Glomerular endothelial cell (primary cell): Measurements from ENCODE around the gene TBX4. TPM values are rescaled to one million over a fixed set of nuclear protein-coding genes. Genes with fewer than 3 reads are reported as not detected.

Source experiments
- DNase-seq: peaks from one replicate; pipeline ENCODE4 v3.0.0-alpha.2; 2011; ENCODE audit warnings: low read depth, low spot score; ENCODE audit errors: extremely low read depth
- total RNA-seq: library from RNA; depleted of rRNA; stranded (reverse); fragments of >200 nt; gene quantifications from 2 replicates; pipeline ENCODE4 v1.2.3, GENCODE V29; 2015

Gene TBX4
- total RNA-seq, 1 donor from 2014 or later: not detected

DNA sequence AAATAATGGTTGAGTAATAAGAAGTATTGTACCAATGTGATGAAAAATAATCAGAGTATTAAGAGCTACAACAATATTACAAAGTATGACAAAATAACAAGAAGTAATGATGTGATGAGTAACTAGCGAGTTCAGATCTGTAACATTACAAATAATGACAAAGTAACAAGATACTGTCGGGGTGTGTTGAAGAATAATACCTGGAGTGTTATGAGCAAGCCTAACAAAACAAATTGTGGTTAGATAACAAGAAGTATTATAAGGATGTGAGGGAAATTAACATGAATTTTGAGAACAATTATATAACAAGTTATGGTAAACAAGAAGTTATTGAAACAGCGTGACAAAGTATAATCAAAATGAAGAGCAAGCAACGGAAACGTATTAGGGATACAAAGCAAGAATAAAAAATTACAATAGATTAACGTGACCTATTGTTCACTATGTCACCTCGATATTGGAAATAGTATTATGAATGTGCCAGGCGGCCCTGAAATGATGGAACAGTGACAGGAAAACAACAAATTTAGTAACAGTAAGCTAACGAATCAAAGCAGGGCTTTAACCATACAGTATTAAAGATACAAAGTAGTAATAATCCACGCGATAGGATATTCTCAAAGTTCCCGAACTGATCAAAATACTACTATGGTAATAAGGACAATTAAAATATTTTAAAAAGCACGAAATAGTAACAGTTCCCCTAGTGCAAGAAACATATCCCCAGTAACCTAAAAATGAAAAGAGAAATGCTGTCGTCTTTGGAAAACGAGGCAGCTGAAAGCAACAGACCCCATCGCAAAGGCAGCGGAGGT, 1.6 kb downstream of the TBX4 start:
- DNase-seq: no peak

GRCh38 chr17:61454381-61455323, 2.4 kb downstream of the TBX4 start:
- DNase-seq: no peak

DNA sequence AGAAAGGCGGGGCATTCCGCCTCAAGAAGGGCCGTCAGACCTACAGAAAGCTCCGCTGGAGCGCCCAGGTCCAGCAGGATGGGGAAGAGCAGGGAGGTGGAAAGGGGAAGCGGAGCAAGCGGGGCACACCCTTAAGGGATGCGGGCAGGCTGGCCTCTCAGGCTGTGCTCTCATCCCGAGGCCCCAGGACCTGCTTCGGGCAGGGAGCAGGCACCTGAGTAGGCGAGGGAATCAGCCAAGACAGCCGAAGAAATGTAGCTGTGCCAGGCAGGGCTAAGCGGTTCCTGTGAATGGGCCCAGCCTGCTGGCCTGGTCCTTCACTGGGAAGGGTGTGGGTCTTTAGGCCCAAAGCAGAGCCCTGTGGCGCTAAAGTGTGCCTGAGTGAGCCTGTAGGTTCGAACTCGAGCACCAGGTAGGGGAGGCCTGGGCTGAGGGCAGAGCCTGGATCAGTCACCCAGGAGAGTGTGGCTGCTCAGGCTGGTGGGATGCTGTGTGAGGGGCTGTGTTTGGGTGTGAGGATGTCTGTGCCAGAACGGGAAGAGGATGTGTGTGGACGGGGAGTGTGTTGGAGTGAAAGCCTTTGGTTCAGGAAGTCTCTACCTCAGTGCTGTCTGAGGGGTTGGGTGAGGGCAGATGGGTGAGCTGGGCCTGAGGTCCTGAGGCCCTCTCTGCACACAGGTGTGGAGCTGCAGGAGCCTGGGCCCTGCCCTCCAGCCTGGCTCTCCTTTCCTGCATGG, 3.3 kb downstream of the TBX4 start:
- no peak for DNase-seq

DNA sequence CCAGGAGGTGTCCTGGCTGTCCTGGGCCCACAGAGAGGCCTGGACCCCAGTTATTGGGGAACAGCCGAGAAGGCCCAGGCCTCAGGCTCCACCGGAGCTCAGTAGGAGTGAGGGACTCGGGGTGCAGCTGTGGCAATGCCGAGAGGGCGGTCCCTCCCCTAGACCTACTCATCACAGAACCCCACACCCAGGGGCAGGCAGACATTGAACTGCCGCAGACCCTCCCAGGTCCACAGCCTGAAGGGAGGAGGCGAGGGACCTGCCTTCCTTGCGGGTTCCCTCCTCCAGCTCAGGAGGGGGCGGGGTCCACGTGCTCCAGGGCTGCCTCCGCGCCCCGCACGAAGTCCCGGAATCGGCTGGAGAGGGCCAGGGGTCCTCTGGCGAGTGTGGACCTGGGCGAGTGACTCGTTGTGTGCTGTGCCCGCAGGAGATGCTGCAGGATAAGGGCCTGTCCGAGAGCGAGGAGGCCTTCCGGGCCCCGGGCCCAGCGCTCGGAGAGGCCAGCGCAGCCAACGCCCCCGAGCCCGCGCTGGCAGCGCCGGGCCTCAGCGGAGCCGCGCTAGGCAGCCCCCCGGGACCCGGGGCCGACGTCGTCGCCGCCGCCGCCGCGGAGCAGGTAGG, 3.9 kb downstream of the TBX4 start:
- DNase-seq: no peak

- no peak for DNase-seq
These were observed 4.5 kb downstream of the TBX4 start for GRCh38 chr17:61456688-61457225.

DNA sequence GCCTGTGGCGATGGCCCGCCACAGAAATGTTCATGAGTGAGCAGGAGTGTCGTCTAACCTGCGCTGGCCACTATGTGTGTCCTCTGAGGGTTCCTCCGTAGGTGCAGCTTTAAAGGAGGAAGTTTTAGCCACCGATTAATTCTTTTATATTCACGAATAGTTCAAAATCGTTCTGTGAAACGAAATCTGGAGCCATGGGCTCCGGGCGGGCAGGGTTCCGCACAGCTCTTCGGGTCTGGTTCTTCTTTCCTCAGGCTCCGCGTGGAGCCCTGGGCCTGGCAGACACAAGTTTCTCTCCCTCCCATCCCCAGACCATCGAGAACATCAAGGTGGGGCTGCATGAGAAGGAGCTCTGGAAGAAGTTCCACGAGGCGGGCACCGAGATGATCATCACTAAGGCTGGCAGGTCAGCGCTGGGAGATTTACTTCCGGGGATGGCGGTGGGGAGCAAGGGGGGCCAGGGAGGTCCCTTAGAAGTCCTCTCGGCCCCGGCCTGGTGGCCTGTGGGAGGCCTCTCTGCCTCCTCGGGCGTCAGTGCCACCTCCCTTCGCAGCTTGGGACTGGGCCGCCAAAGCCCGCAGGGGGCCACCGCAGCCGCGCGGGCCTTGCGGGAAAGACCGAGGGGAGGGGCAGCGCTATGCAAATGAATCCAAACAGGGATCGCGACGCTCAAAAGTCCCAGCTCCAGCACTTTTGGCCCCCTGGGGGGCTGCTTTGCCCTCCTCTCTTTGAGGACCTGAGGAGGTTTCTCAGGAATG, 5.2 kb downstream of the TBX4 start:
- no peak for DNase-seq

- no peak for DNase-seq
These were observed 5.8 kb downstream of the TBX4 start for GRCh38 chr17:61458000-61458399.

DNA sequence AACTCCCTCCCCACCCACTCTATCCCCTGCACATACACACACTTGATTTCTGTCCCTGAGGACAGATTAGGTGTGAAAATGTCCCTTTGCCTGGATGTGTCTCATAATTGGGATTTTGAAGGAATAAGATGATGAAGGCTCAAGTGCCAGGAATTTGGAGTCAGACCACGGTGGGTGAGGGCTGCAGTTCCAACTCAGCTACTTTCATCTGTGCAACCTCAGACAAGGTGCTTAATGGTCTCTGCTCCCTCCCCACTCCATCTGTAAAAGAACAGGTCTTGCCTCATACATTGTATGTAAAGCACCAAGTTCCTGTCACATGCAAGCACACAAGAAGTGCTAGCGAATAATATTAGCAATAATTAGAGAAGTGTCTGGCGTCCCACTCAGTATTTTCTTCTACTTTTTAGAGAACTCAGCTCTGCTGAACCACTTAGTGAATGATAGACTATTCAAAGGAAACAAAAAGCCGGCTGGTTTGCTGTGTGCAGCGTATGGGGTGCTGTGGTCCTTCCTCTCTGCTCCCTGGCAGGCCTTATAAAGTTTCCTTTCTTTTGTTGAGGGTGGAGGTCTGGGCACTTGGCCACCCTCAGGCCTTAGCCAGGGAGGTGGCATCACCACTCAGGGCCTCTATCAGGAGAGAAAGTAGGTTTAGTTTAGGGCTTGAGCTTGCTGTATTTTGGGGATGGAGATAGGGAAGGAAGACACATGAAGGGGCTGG, 6.4 kb downstream of the TBX4 start:
- no peak for DNase-seq

GRCh38 chr17:61459142-61459809, 7.1 kb downstream of the TBX4 start:
- no peak for DNase-seq

- no peak for DNase-seq
These were observed 7.9 kb downstream of the TBX4 start for GRCh38 chr17:61459939-61460718.

DNA sequence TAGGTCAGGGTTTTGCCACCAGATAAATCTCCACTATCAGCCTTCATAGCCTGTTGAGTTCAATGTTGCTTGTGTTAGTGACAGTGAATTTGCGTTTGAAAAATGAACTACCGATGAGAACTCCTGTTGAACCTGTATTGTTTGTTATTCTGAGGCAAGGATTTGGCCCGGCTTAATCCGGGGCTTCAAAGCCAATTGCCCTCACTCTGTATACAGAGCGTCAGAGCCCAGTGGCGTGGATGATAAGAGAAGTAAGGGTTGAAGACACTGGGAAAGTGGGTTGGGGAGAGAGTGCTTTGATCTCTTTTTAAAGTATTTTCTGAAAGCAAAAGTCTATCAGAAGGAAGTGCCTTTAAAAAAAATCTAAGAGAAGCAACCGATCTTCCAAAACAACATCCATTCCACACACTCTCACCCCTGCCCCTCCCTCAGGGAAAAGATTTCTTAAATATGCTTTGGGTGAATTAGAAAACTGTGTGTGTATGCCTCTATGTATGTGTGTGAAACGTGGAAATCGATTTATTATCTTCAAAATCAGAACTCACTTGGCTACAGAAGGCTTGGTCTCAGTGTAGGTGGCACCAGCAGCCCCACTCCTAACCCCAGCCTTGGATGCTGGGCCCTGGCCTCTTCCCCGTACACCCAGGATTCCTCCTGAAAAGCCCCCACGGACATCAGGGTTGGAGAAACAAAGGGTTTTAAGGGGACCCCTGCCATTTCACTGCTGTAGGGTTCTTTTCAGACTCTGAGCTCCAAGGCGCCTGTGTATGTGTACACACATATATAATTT, 8.8 kb downstream of the TBX4 start:
- no peak for DNase-seq

GRCh38 chr17:61461586-61461966, 9.4 kb downstream of the TBX4 start:
- no peak for DNase-seq

DNA sequence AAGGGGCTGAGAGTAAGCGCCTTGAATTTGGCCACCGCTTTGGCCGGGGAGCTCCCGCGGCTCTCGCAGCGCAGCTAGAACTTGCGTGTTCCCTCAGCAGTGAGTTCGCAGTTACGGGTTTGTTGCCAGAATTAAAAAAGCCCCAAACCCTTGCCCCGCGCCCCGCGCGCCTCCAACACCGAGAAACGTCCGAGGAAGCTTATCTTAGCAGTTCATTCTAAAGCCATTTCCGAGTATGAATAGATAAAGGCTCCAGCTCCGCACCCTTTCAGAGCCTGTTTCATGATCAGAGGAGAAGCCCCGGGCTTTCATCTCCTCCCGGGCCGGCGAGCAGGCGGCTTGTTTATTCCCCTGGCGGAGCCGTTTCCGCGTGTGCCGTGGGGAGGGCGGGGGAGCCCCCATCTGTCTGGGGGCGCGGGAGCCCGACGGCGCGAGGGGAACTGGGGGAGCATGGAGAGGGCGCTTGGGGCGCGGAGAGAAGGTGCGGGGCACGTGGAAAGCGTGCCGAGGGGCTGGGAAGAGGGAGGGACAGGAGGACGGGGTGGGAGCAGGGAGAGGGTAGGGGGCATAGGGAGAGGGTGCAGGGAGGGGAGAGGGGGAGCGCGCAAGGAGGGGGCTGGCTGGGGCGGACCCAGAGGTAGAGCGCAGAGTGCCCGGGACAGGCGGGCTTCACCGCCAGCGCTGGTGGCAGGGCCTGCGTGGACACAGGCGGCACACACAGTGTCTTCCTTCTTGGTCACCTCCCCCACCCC, 9.9 kb downstream of the TBX4 start:
- DNase-seq: no peak

- DNase-seq: no peak
These were observed 10.6 kb downstream of the TBX4 start for GRCh38 chr17:61462719-61463315.

DNA sequence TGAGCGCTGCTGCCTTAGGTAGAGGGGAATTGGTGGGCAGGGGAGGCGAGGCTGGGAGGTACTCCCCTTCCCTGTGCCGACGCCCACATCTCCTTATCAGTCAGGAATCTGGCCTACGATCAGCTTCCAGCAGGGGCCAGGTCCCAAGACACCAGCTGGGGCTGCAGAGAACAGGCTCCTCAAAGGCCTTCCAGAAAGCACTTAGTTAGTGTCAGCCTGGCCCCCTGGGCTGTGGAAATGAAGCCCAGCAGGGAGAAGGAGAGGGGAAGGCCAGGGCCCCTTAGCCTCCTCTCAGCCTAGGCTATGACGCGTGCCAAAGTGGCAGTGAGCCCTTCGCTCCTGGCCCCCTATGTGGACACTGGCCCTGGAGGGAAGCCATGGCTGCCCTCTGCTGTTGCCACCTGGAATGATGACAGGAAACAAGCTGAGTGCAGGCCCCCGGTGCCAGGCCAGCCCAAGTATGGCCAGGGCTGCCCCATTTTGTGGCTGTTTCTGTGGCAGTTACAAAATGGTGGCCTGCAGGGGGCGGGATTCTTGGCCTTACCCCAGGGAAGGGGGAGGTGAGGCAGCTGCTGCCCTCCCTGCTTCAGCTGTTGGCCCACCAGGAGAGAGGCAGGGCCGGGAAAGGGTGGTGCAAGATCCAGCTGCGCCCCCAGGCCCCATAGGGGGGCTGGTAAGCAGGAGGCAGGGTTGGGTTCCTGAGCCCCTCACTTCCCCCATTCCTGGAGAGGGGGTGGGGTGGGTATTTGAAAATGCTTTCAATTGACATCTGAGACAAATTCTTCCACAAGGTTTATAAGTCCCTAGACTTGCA, 11.3 kb downstream of the TBX4 start:
- no peak for DNase-seq
